Dermis blood vessel endothelial cell (primary cell): ENCODE data around the gene SIGLEC7. TPM values are rescaled to one million over a fixed set of nuclear protein-coding genes. Genes with fewer than 3 reads are reported as not detected.

Experiments
- DNase-seq: peaks from one replicate; pipeline ENCODE4 v3.0.0; 2010
- total RNA-seq: library from RNA; depleted of rRNA; stranded (reverse); fragments of >200 nt; gene quantifications from 2 replicates; pipeline ENCODE4 v1.2.3, GENCODE V29; 2014

Gene SIGLEC7
- not detected in 2 replicates for total RNA-seq

DNA sequence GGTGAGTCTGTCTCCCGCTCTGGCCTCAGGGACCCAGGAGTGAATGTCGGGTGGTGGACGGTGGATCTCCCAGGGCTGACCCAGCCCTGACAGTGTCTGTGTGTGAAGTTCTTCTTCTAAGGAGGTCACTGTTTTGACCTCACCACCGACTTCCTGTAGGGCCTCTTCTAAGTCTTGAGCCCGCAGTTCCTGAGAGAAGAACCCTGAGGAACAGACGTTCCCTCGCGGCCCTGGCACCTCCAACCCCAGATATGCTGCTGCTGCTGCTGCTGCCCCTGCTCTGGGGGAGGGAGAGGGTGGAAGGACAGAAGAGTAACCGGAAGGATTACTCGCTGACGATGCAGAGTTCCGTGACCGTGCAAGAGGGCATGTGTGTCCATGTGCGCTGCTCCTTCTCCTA, at the start of gene SIGLEC7:
TSS of gene SIGLEC7 (plus strand) at position 183 of the 400 bp plus-strand sequence. CDS start at position 252, 69 bp downstream.
- no peak for DNase-seq

DNA sequence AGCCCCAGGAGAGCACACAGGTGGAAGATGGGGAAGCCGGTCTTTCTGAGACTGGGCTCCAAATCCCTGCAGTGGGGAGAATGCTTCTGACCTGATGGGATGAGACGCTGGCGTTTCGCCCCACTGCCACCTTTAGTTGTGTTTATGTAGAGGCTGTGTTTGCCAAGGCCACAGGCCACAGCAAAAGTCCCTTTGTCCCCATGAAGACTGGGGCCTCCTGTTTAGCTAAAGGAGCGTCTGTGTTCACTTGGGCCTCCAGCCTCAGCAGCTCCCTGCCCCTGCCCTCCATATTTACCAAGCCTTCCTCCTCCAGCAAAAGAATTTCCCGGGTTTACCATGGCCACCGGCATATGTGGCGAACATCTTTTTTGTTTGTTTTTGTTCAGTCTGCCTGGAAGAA, 49.0 kb upstream of the SIGLEC7 start:
- DNase-seq, result no peak

DNA sequence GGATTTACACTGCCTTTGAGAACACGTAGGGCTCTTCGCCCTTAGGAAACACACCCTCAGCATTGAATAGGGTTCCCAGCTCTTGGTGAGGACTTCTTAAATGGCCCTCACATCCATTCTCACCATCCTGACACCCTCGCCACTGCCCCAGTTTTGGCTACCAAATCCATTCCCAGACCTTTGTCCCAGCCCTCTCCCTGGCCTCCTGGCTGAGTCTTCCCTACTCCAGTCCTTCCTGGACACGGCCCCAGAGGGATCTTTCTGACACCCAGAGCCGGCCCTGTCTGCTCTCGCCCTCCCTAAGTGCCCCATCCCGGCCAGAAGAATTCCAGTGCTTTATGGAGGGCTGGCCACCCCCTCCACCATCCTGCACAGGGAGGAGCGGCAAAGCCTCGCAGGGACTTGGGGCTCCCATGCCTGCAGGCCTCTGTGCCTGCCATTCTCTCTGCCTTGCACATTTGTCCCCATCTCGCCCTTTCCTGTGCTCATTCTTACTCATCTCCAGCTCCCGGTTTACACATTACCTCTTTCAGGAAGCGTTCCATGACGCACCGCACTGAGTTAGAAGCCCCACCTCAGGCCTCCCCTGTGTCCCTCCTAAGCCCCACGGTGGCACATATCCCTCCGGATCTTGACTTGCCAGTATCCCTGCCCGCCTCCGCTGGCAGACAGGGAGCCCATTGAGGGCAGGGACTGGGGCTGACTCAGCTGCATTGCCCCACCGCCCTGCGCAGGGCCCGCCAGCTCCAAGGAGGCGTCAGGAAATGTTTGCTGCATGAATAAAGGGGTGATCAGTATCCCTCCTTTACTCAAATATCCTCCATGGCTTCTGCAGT, 48.4 kb upstream of the SIGLEC7 start:
- DNase-seq, result peak; percentile 24

DNA sequence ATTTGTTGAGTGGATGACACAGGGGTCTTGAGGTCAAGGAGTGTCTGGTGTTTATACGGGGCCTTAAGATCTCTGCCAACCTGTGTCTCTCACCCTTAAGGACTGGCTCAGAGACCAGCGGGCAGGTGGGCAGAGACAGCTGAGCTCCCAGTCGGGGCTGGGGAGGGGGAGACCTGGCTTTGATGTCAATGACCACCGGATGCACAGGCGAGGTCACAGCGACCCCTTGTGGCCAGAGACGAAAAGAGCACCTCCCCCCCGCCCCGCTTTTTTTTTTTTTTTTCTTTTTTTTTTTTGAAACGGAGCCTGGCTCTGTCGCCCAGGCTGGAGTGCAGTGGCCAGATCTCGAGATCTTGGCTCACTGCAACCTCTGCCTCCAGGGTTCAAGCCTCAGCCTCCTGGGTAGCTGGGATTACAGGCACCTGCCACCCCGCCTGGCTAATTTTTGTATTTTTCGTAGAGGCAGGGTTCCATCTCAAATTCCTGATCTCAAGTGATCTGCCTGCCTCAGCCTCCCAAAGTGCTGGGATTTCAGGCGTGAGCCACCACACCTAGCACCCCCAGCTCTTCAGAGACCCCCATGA, 47.3 kb upstream of the SIGLEC7 start:
- DNase-seq, result peak; percentile 44

DNA sequence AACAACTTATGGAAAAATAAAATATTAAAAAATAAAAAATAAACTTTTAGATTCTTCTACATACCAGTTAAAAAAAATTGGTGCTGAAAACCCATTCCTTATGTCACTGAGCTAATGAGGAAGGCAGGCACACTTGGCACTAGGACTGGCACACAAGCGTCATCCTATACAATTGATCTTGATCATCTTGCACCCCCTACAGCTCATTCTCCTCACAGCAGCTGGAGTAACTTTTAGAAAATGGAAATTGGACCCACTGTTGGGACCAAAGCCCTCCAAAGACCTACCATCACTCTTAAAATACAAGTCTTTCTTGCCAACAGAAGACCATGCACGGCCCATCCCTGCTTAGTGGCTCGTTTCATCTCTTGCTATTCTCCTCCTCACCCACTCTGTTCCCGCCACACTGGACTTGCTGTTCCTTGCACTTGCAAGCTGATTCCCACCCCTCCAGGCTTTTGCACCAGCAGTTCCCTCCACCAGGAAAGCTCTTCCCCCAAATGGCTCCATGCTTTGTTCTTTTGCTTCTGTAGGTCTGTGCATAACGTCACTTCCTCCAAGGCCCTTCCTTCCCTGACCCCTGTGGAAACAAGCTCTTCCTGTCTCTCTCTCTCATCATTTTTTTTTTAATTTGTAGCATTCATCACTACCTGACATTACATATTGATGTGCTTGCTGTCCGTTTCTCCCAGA, 45.5 kb upstream of the SIGLEC7 start:
- DNase-seq, result peak; percentile 43

DNA sequence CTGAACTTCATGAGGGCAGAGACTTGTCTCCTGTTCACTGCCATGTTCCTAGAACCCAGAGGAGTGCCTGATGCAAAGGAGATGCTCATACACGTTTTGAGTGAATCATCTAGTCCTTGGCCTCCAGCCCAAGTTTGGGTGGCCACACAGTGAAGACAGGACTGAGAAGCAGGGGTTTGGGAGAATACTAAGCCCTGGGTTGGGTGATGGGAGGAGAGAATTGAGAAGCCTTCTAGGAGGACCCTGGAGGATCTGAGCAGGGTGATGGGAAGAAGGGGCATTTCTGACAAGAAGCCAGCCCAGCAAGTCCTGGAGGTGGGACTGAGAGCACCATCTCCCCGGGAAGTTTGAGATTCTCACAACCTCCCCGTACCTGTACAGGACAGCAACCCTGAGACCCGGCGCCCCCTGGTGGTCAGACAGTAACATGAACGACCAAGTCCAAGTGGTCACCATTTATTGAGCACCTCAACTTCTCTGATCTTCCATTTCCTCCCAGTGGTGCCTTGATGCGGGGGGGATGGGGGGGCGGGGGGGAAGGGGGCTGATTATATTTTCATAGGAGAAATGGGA, 44.8 kb upstream of the SIGLEC7 start:
- DNase-seq, result peak; percentile 70

DNA sequence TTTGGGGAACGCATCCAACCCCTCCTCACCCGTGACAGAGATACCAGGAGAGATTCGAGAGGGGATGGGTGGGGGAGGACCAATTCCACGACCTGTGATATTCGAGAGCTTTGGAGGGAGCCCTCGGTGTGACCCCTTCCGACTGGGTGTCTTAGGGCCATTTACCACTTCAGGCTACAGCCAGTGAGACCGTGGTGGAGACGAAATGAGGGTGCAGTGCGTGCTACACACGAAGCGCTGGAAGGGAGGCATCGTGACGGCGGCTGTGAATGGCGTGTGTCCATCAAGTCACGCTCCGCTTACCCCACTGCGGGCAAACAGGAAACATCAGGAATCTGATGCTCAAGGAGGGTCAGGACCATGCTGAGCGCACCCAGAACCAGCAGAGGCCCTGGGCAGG, 44.3 kb upstream of the SIGLEC7 start:
- DNase-seq, result no peak

DNA sequence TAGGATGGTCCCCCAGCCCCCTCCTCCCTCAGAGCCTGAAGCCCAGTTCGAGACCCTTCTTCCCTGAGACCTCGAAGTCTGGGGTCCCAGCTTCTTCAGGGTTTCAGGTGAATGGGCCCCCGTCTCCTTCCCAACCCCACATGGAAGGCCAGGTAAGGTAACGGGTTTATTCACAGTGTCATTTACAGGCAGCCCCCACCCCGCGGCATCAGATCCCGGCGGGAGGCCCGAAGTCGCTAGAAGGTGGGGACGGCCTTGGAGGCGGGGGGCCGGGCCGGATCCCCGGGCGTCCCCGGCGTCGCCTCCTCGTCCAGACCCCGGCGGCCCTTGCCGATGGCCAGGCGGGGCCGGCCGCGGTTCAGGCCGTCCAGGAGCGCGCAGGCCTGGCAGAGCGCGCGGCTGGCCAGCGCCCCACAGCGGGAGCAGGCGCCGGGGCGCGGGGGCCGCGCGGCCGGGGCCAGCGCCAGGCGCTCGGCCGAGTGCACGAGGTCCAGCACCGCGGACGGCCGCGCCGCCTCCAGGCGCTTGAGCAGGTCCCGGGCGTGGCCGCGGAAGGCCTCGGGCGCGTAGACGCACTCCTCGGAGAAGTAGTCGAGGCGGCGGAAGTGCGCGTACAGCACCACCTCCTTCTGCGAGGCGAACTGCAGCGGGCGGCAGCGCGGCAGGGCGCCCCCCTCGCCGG, 43.6 kb upstream of the SIGLEC7 start:
- DNase-seq, result no peak

DNA sequence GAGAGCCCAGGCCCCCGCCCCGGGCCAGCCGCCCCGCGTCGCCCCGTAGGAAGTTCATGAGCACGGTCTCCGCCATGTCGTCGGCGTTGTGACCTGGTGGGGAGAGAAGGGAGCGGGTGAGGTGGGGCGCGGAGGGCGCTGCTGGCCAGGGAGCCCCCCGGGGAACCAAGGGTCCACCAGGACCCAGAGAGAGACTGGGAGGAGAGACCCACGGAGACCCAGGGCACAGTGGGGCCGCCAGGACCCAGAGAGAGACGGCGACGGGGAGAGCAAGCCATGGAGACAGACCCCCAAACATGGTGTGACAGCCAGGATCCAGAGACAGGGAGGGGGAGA, 43.1 kb upstream of the SIGLEC7 start:
- DNase-seq, result no peak

DNA sequence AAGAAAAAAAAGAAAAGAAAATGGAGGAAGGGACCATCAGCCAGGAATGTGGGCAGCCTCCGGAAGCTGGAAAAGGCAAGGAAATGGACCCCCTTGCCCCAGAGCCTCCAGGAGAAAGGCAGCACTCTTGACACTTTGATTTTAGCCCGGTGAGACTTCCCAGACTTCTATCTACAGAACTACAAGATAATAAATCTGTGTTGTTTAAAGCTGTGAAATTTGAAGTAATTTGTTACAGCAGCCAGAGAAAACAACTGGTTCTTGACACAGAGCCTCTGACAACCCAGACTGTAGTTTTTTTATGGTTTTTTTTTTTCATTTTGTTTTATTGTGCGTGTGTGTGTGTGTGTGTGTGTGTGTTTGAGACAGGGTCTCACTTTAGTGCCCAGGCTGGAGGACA, 41.5 kb upstream of the SIGLEC7 start:
- no peak for DNase-seq

DNA sequence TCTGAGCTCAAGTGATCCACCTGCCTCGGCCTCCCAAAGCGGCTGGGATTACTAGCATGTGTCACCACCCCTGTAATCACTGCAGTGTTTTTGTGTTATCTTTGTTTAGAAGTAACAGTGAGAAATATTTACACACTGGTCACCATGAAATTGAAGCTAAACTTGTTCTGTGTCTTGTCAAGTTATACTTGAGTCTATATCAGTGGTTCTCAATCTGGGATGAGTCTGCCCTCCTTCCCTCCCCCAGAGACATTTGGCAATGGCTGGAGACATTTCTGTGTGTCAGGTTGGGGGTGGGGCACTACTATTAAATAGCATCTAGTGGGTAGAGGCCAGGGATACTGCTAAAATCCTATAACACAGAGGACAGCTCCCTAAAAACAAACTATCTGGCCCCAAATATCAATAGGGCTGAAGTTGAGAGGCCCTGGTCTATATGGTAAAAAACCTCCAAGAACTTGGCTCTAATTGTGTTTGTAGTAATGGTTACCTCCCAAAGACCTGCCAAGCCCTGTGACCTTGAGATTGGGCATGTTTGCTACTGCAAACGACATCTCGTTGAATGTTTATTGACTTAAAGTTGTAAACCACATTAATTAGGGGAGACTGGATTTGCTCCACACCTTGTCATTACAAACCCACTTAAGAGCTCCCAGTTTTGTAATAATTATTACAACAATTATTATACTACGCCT, 40.8 kb upstream of the SIGLEC7 start:
- no peak for DNase-seq

DNA sequence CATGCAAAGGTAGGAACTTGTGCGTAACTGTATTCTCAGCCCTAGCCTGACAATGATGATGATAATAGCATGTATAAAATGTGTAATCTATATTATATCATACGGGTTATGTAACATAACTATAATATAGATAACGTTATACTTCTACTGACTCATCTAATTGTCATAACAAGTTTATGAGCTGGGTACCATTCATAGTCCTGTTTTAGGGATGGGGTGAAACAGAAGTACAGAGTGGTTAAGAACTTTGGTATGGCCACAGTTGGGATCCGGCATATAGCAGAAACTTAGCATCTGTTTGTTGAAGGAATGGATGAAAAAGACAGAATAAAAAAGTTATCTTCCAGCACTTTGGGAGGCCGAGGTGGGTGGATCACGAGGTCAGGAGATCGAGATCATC, 39.1 kb upstream of the SIGLEC7 start:
- DNase-seq, result no peak

DNA sequence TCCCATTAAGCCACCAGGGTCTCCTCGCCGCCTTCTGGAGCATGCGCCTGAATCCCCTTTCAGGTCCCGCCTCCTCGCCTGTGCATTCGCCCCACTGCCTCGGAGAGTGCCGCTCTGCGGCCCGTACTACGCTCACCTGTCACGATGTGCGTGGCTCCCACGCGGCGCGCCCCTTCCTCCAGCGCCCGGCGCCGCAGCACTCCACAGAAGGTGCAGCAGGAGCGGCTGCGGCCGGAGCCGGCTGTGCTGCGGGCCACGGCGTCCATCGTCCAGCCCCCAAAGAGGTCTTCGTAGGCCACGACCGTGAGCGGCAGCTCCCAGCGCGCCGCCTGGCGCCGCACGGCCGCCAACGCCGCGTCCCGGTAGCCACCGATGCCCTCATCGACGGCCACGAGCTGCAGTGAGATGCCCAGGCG, 38.2 kb upstream of the SIGLEC7 start:
- DNase-seq, result no peak

DNA sequence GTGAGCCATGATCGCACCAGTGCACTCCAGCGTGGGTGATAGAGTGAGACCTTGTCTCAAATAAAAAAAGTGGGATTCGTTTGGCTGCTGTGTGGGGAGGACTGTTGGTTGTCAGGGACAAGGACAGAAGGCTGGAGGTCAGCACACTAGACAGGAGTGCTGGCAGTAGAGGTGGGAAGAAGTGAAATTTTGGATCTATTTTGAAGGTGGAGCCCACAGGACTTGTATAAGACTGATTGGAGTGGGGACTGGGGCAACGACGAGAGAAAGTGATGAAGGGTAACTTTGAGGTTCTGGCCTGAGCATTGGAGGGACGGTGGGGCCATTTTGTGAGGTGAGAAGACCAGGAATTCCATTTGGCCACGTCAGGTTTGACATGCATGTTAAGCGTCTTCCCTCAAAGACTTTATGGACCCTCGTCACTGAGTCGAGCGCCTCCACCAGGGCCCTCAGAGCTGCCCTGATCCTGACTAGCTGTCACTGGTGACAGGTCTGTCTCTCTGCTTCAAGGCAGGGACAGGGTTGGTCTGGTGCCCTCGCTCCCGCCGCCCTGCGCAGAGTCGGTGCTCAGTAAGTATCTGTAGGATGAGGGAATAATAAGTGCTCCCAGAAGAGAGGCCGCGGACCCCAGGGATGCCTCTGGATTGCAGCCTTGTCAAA, 34.6 kb upstream of the SIGLEC7 start:
- DNase-seq, result peak; percentile 51

DNA sequence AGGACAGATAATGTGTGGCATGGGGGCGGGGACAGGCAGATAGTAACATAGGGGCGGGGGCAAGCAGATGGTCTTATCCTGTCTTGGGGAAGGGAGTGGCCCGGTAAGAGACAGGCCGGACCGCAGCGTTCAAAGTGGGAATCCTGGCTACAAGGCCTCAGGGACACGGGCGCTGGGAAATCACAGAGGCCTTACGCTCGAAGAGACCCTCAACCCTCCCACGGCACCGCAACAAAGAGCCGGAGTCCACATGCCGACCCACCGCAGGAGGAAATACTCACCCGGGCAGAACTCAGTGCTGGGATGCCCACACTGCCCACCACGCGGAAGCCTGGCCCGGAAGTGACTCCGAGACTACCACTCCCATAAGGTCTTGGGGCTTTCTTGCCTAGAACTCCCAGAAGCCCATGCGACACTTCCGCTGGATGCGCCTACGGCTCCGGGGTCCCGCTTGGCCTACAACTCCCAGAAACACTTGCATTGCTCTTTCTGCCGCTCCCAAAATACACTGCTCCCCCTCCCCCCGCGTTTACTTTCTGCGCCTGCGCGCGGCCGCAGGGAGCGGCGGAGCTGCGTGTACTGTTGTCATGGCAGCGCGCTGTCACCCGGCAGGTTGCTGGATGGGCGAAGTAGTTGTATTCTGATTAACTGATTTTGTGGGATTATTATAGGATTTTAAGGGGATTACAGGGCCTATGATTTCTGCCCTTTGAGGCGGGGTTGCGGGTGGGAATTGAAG, 33.9 kb upstream of the SIGLEC7 start, which contains the start of gene CTU1:
TSS of gene CTU1 (minus strand) at position 344 of the 739 bp plus-strand sequence. CDS start 3,840 bp downstream, outside the sequence.
- peak; percentile 99 for DNase-seq

DNA sequence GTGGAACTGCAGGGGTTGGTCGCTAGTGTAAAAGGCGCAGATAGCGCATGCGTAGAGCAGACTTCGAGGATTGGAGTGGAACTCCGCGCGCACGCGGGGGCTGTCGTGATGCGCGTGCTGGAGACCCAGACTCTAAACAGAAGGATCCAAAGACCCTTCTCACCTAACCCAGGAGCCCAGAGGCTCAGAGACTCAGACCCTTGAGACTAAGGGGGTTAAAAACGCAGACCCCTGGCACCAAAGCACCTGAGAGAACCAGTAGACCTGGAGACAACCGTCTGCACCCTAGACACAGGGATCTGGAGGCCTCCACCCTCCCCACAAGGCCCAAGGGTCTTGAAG, 33.3 kb upstream of the SIGLEC7 start:
- no peak for DNase-seq

DNA sequence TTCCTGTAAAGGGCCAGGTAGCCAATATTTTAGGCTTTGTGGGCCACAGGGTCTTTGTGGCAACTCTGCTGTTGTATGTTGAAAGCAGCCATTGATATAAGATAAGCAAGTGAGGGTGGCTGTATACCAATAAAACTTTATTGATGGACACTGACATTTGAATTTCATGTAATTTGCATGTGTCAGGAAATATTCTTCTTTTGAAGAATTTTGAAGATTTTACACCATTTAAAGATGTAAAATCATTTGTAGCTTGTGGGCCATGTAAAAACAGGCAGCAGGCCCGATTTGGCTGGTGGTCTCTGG, 31.5 kb upstream of the SIGLEC7 start:
- no peak for DNase-seq

DNA sequence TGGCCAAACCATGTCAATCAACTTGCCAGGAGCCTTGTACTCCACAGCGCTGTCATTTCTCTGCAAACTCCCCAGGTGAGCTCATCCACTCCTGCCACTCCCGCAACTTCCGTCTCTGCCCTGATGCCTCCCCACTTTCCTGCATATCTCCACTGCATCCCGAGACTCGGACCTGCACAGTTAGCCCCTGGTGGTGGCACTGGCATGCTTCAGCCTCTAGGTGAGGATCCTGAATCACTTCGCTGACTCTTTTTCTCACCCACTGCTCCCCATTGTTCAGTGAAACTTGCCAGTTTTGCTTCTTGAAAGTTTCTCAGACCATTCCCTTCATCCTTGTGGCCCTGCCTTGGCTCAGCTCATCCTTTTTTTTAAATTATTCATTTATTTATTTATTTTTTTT, 30.5 kb upstream of the SIGLEC7 start:
- no peak for DNase-seq

DNA sequence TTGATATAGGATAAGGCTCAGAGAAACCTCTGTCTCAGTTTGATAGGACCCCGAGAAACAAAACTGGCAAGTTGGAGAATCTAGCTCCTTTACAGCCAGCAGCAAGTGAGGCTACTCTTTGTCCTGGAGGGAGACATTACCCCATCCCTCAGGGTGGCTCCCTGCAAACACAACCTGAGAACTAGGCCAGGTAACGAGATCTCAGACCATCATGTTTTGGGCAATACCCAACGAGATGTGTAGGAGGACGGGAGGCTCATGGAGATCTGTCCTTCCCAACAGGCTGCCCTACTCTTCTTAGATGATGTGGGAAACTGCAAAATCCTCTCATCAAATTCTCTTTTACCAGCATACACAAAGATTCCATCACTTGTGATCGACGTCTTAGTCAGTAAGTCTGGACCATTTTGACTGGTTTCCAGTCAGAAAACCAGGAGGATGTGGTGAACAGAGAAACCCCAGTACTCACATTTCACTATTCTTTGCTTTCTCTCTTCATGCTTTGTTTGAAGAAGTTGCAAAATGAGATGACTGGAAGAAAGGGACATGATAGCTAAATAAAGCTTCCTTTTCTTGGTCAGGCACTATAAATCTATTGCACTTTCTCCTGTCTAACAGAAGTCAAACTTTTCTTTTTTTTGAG, 27.9 kb upstream of the SIGLEC7 start:
- no peak for DNase-seq

DNA sequence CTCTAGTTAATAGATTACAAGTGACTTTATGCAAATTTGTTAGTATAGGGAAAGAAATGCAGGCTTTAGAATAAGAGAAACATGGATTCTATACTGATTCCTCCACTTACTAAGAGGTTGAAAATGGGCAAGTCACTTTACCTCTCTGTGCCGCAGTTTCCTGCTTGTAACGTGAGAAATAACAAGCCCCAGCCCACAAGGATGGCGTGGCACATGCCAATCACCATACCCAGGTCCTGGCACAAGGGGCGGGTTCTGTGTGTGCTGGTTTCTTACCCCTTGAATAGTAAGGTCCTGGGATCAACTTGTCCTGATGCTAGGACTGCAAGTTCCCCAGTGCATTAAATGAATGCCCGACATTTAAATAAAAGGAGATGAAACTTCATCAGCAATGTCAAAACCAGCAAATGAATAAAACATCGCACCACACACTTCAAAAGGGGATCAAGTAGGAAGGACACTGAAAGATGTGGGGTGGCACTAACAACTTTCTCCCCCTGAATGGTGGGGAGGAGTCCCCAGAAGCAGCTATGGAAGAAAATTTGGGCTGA, 25.3 kb upstream of the SIGLEC7 start:
- DNase-seq, result no peak
